Kasumi-1 (cell line): ENCODE measurements around the gene CTNNA3.

ENCODE experiments used
- DNase-seq, 2 experiments: peaks; one replicate each; lab custom pipeline; 2025; lab: John Stamatoyannopoulos, UW

The CTNNA3 gene

GRCh38 chr10:67015225-67015624, 680.8 kb downstream of the CTNNA3 start:
- peak; percentile 53 to 55 for DNase-seq

- DNase-seq, result no peak
Observed at GRCh38 chr10:67011981-67012380, 684.0 kb downstream of the CTNNA3 start.

- no peak for DNase-seq
Observed at GRCh38 chr10:67011480-67011879, 684.5 kb downstream of the CTNNA3 start.

- DNase-seq, result peak; percentile 54 to 55
Observed at GRCh38 chr10:67005981-67006380, 690.0 kb downstream of the CTNNA3 start.

GRCh38 chr10:67004690-67005089, 691.3 kb downstream of the CTNNA3 start:
- peak; percentile 20 to 36 for DNase-seq

GRCh38 chr10:66999762-67000545, 696.0 kb downstream of the CTNNA3 start:
- no peak for DNase-seq

GRCh38 chr10:66996996-66997395, 699.0 kb downstream of the CTNNA3 start:
- DNase-seq, result no peak

- DNase-seq, result no peak
Observed at GRCh38 chr10:66990143-66990830, 705.7 kb downstream of the CTNNA3 start.

GRCh38 chr10:66983475-66983818, 712.5 kb downstream of the CTNNA3 start:
- no peak for DNase-seq

- DNase-seq, result no peak
Observed at GRCh38 chr10:66982792-66983474, 713.1 kb downstream of the CTNNA3 start.

- DNase-seq, result no peak
Observed at GRCh38 chr10:66982053-66982420, 714.0 kb downstream of the CTNNA3 start.

GRCh38 chr10:66981361-66982052, 714.5 kb downstream of the CTNNA3 start:
- DNase-seq, result no peak

- DNase-seq, result no peak
Observed at GRCh38 chr10:66980246-66980815, 715.7 kb downstream of the CTNNA3 start.

- DNase-seq, result no peak
Observed at GRCh38 chr10:66964946-66965345, 731.0 kb downstream of the CTNNA3 start.

GRCh38 chr10:66958466-66958865, 737.5 kb downstream of the CTNNA3 start:
- no peak for DNase-seq

GRCh38 chr10:66951896-66952295, 744.1 kb downstream of the CTNNA3 start:
- DNase-seq, result no peak

- DNase-seq, result no peak
Observed at GRCh38 chr10:66943590-66943989, 752.4 kb downstream of the CTNNA3 start.

GRCh38 chr10:66942407-66942806, 753.6 kb downstream of the CTNNA3 start:
- no peak for DNase-seq

- DNase-seq, result no peak
Observed at GRCh38 chr10:66941491-66941890, 754.5 kb downstream of the CTNNA3 start.

- no peak for DNase-seq
Observed at GRCh38 chr10:66940965-66941364, 755.0 kb downstream of the CTNNA3 start.

GRCh38 chr10:66934711-66935110, 761.3 kb downstream of the CTNNA3 start:
- no peak for DNase-seq

- DNase-seq, result no peak
Observed at GRCh38 chr10:66931949-66932343, 764.0 kb downstream of the CTNNA3 start.
